22Rv1 (cell line): ENCODE measurements around the gene NUDT9.

Source experiments
- ZFX ChIP-seq: fragments of 450-650 bp; IDR thresholded peaks from 2 replicates; pipeline ENCODE4 v1.6.1; 2017; ENCODE audit warnings: antibody characterized with exemption, borderline replicate concordance
- TF ChIP-seq, protein P1 (sequence below): fragments of 450-650 bp; IDR thresholded peaks from 2 replicates; pipeline ENCODE4 v1.5.1; 2017; ENCODE audit warnings: mild to moderate bottlenecking

DNA sequence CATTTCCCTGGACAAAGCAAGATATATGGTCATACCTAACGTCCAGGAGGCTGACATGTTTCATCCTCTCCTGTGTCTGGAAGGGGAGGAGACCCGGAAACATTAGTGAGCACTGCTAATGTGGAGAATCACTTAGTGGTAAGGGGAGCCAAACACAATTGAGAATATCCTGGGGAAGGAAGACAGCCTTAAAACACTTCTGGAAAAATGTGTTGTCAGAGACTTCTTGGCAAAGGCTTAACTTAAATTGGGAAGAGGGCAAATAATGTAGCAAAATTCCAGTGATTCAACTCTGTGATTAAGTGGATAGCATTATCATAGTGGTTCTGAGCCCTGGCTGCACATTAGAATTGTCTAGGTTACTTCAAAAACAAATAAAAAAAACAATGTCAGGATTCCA, 67.3 kb downstream of the NUDT9 start:
- TF ChIP-seq, protein P1, sequence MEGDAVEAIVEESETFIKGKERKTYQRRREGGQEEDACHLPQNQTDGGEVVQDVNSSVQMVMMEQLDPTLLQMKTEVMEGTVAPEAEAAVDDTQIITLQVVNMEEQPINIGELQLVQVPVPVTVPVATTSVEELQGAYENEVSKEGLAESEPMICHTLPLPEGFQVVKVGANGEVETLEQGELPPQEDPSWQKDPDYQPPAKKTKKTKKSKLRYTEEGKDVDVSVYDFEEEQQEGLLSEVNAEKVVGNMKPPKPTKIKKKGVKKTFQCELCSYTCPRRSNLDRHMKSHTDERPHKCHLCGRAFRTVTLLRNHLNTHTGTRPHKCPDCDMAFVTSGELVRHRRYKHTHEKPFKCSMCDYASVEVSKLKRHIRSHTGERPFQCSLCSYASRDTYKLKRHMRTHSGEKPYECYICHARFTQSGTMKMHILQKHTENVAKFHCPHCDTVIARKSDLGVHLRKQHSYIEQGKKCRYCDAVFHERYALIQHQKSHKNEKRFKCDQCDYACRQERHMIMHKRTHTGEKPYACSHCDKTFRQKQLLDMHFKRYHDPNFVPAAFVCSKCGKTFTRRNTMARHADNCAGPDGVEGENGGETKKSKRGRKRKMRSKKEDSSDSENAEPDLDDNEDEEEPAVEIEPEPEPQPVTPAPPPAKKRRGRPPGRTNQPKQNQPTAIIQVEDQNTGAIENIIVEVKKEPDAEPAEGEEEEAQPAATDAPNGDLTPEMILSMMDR, result no peak
- no peak for TF ChIP-seq ZFX
